H1 (cell line): ENCODE measurements around the gene TAX1BP3. TPM values are rescaled to one million over a fixed set of nuclear protein-coding genes. Genes with fewer than 3 reads are reported as not detected.

Experiments used
- JUN ChIP-seq: IDR thresholded peaks from 2 replicates; pipeline ENCODE4 v1.6.1; 2011; ENCODE audit warnings: low read depth, mild to moderate bottlenecking, improper control_type of control experiment, low read length
- SP4 ChIP-seq: IDR thresholded peaks from 2 replicates; pipeline ENCODE4 v1.6.1; 2012; ENCODE audit warnings: low read length, inconsistent platforms
- polyA plus RNA-seq, 7 experiments: library from polyadenylated mRNA; depleted of rRNA in 3 of 7; stranded (reverse) in 5 of 7; unstranded in 2 of 7; fragments of >200 nt in 5 of 7; fragments of 200-250 nt in 2 of 7; gene quantifications; 1 replicate in 5 of 7; 2 replicates in 1 of 7; 4 replicates in 1 of 7; pipeline versions ENCODE4 v1.2.1 to v1.2.3, GENCODE V29; 2011 to 2013; ENCODE audit warnings: missing spikeins in 2 of 7, mixed read lengths in 2 of 7
- total RNA-seq: library from RNA; stranded (reverse); fragmentation: NEBNext Ultra II Directional; extraction: Animal tissue kit (Norgen Biotek cat#: 25700); gene quantifications from 2 replicates; pipeline ENCODE4 v1.2.1, GENCODE V29; 2021
- TF ChIP-seq, protein P1 (sequence below): fragments of 300-600 bp; sonication (generic); IDR thresholded peaks from 2 replicates; pipeline ENCODE4 v1.7.1; 2012; ENCODE audit warnings: low read length, moderate library complexity, mild to moderate bottlenecking, inconsistent platforms; ENCODE audit not compliant: insufficient replicate concordance

The TAX1BP3 gene
- total and polyA plus RNA-seq, 2 of the 8 experiments (the other 6 are each of a cell fraction or from before 2014, with no cell fraction given), result 65.3 to 81.8 TPM

DNA sequence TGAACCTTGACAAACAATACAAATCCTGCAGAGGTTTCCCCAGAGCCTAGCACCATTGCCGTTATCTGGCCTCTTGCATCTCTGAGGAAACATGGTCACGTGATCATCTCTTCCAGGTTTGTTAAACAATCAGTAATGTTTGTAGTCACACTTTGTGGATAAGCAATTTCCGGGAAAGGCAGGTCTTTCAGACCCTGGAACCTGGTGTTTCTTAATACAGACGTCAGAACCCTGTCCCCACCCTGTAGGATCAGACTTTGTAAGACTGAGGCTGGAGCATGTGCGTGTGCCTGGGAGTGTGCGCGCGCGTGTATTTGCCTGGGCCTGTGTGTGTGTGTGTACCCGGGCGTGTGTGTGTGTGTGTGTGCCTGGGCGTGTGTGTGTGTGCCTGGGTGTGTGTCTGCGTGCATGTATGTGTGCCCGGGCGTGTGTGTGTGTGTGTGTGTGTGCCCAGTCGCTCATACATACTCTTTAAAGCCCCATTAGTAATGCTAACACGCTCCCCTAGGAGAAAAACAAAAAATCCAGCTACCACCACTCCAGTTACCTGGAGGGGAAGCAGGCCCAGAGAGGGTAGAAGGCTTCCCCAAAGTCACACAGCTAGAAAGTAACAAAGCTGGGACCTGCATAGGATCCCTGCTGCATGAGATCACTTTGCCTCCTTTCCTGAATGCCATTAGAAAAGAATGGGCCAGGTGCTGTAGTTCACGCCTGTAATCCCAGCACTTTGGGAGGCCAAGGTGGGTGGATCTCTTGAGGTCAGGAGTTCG lies 26.5 kb downstream of the TAX1BP3 start (continued):
- TF ChIP-seq, protein P1, sequence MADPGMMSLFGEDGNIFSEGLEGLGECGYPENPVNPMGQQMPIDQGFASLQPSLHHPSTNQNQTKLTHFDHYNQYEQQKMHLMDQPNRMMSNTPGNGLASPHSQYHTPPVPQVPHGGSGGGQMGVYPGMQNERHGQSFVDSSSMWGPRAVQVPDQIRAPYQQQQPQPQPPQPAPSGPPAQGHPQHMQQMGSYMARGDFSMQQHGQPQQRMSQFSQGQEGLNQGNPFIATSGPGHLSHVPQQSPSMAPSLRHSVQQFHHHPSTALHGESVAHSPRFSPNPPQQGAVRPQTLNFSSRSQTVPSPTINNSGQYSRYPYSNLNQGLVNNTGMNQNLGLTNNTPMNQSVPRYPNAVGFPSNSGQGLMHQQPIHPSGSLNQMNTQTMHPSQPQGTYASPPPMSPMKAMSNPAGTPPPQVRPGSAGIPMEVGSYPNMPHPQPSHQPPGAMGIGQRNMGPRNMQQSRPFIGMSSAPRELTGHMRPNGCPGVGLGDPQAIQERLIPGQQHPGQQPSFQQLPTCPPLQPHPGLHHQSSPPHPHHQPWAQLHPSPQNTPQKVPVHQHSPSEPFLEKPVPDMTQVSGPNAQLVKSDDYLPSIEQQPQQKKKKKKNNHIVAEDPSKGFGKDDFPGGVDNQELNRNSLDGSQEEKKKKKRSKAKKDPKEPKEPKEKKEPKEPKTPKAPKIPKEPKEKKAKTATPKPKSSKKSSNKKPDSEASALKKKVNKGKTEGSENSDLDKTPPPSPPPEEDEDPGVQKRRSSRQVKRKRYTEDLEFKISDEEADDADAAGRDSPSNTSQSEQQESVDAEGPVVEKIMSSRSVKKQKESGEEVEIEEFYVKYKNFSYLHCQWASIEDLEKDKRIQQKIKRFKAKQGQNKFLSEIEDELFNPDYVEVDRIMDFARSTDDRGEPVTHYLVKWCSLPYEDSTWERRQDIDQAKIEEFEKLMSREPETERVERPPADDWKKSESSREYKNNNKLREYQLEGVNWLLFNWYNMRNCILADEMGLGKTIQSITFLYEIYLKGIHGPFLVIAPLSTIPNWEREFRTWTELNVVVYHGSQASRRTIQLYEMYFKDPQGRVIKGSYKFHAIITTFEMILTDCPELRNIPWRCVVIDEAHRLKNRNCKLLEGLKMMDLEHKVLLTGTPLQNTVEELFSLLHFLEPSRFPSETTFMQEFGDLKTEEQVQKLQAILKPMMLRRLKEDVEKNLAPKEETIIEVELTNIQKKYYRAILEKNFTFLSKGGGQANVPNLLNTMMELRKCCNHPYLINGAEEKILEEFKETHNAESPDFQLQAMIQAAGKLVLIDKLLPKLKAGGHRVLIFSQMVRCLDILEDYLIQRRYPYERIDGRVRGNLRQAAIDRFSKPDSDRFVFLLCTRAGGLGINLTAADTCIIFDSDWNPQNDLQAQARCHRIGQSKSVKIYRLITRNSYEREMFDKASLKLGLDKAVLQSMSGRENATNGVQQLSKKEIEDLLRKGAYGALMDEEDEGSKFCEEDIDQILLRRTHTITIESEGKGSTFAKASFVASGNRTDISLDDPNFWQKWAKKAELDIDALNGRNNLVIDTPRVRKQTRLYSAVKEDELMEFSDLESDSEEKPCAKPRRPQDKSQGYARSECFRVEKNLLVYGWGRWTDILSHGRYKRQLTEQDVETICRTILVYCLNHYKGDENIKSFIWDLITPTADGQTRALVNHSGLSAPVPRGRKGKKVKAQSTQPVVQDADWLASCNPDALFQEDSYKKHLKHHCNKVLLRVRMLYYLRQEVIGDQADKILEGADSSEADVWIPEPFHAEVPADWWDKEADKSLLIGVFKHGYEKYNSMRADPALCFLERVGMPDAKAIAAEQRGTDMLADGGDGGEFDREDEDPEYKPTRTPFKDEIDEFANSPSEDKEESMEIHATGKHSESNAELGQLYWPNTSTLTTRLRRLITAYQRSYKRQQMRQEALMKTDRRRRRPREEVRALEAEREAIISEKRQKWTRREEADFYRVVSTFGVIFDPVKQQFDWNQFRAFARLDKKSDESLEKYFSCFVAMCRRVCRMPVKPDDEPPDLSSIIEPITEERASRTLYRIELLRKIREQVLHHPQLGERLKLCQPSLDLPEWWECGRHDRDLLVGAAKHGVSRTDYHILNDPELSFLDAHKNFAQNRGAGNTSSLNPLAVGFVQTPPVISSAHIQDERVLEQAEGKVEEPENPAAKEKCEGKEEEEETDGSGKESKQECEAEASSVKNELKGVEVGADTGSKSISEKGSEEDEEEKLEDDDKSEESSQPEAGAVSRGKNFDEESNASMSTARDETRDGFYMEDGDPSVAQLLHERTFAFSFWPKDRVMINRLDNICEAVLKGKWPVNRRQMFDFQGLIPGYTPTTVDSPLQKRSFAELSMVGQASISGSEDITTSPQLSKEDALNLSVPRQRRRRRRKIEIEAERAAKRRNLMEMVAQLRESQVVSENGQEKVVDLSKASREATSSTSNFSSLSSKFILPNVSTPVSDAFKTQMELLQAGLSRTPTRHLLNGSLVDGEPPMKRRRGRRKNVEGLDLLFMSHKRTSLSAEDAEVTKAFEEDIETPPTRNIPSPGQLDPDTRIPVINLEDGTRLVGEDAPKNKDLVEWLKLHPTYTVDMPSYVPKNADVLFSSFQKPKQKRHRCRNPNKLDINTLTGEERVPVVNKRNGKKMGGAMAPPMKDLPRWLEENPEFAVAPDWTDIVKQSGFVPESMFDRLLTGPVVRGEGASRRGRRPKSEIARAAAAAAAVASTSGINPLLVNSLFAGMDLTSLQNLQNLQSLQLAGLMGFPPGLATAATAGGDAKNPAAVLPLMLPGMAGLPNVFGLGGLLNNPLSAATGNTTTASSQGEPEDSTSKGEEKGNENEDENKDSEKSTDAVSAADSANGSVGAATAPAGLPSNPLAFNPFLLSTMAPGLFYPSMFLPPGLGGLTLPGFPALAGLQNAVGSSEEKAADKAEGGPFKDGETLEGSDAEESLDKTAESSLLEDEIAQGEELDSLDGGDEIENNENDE, result no peak
- no peak for TF ChIP-seq SP4
- TF ChIP-seq JUN, result no peak
